Measurements from ENCODE around the gene NOL12. TPM values are rescaled to one million over a fixed set of nuclear protein-coding genes. Genes with fewer than 3 reads are reported as not detected.

NOL12 gene, protein sequence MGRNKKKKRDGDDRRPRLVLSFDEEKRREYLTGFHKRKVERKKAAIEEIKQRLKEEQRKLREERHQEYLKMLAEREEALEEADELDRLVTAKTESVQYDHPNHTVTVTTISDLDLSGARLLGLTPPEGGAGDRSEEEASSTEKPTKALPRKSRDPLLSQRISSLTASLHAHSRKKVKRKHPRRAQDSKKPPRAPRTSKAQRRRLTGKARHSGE
- 10 to 100 TPM; 28.5 to 45.3 (median 42.6) TPM for total RNA-seq
- long read RNA-seq, donor 1, transcript NOL12-202 (7 exons, 945 nt): minor isoform, 7 of 35 reads
- long read RNA-seq, donor 1, transcript NOL12-201 (6 exons, 2,854 nt): major isoform, 24 of 35 reads
- long read RNA-seq, donor 1, partial matches to known transcripts: 1 of 35 reads
- long read RNA-seq, donor 1, other reads (novel, unspliced or antisense): 2 of 35 reads
- long read RNA-seq, donor 2, transcript NOL12-201 (6 exons, 2,854 nt): minor isoform, 15 of 40 reads
- long read RNA-seq, donor 2, transcript NOL12-202 (7 exons, 945 nt): major isoform, 17 of 40 reads
- long read RNA-seq, donor 2, partial matches to known transcripts: 1 of 40 reads
- long read RNA-seq, donor 2, other reads (novel, unspliced or antisense): 6 of 40 reads

DNA sequence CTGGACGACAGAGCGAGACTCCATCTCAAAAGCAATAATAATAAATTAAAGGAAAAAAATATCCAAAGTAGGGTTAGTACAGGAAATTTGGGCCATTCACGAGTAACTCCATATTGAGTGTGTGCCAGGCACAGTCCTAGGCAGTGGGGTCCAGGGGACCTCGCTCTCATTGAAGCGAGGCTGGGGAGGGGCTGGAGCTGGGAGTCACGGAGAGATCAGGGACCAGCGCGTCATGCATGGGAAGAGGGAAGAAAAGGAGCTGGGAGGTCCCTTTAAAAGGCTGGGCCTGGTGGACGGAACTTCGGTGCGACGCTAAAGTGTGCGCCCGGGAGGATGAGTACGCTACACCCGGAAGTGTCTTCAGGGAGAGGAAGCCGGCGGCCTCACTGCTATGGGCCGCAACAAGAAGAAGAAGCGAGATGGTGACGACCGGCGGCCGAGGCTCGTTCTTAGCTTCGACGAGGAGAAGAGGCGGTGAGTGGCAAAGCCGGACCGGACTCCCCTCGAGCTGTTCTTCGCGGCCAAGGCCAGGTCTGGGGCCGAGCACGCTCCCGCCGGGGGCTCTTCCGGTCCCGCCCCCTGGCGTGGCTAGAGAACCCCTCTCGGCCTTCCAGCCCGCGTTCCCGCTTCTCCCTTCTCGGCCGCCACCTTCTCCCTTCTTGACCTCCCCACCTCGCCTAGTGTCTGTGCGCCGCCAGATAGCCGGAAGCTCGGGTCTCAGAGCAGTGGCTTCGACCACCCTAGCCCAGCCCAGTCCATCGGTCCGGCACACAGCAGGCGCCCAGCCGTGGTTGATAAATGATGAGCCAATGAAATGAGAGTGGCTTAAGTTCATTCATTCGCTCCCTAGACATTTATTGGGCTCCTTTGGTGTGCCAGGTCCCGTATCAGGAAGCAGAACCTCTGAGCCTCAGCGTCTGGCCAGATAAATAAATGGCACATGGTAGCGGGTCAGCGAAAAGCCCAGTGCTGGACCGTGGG, at the start of gene NOL12:
TSS of gene NOL12 (plus strand) at position 342 of the 981 bp plus-strand sequence. CDS start at position 392, 50 bp downstream.
- TF ChIP-seq, protein P1, sequence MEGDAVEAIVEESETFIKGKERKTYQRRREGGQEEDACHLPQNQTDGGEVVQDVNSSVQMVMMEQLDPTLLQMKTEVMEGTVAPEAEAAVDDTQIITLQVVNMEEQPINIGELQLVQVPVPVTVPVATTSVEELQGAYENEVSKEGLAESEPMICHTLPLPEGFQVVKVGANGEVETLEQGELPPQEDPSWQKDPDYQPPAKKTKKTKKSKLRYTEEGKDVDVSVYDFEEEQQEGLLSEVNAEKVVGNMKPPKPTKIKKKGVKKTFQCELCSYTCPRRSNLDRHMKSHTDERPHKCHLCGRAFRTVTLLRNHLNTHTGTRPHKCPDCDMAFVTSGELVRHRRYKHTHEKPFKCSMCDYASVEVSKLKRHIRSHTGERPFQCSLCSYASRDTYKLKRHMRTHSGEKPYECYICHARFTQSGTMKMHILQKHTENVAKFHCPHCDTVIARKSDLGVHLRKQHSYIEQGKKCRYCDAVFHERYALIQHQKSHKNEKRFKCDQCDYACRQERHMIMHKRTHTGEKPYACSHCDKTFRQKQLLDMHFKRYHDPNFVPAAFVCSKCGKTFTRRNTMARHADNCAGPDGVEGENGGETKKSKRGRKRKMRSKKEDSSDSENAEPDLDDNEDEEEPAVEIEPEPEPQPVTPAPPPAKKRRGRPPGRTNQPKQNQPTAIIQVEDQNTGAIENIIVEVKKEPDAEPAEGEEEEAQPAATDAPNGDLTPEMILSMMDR (IDR thresholded peaks at IDR 0.05): no peak
- Histone ChIP-seq H3K4me1 (ENCODE audit: low read depth) (peaks cover 43% of the 10 kb centered on the region), H3K4me3 (peak within 1 kb of the TSS; percentile 83), H3K36me3 (ENCODE audit: low read depth) (no peaks in the 10 kb centered on the region), H3K9me3 (no peaks in the 10 kb centered on the region)
- DNase-seq (peak; percentile 87 to 91 (median 90)), ATAC-seq (peak; percentile 82)
- intact Hi-C loops (cut with DNase I, micrococcal nuclease): loop anchor here in 1 of 2 donors (5.0 to 10.0 kb wide), 2 partner anchors 44 to 61 kb away; no protein-coding TSS in a partner anchor

DNA sequence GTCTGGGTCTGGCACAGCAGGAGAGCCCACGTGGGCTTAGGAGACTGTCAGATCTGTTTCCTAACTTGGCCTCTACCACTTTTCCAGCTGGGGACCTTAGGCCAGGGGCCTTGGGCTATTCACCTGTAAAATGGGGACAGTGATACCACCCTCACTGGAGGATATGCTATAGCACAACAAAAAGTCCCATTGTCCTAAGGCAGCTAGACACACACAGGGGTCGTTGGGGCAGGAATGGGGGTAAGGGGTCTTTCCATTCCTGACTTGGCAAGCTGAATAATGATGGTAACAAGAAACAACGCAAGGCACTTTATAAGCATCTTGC, 49.2 kb upstream of the NOL12 start:
- H3K4me1 ChIP-seq (ENCODE audit: low read depth): peaks cover 72% of the 10 kb centered on the region

DNA sequence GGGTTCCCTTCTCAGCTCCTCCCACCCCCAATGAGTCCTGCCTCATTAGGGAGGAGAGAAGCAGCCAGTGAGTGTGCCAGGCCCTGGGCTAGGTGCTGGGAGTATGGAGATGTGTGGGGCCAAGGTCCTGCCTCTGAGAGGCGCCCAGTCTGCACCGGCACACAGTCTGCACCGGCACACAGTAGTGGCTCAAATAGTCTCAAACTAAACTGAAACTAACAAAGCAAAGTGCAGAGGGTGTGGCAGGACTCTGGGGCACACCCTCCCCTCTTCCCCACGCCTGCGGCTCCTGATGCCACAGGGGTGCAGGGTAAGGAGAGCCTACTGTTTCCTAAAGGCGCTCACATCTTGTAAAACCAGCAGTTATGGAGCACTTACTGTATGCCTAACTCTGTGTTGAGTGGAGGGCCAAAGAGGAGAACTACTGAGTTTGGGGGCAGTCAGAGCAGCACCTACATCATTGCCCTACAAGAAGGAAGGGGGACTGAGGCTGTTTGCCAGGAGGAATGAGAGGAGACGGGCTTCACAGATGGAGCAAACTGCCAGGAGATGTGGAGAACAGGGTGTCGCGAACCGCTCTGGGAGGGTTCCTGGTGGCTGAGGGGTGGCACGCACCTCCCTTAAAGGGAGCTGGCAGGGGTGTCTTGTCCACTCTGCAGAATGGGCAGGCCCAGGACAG, 47.6 kb upstream of the NOL12 start:
- DNase-seq (peak; percentile 80 to 89 (median 84)), ATAC-seq (peak; percentile 65)
- no peaks in the 10 kb centered on the region for H3K36me3 ChIP-seq (ENCODE audit: low read depth)
- H3K4me3 ChIP-seq: no peak overlapping the region
- intact Hi-C loops (cut with DNase I, micrococcal nuclease): no loop called here
- H3K9me3 ChIP-seq: no peaks in the 10 kb centered on the region
- H3K4me1 ChIP-seq (ENCODE audit: low read depth): peaks cover 78% of the 10 kb centered on the region
- TF ChIP-seq, protein P1 (IDR thresholded peaks at IDR 0.05): no peak

More for the DNA sequence above, 49.2 kb upstream of the NOL12 start:
- no peak for ATAC-seq
- Histone ChIP-seq H3K36me3 (ENCODE audit: low read depth) (no peaks in the 10 kb centered on the region), H3K4me3 (no peak overlapping the region), H3K9me3 (no peaks in the 10 kb centered on the region)
- TF ChIP-seq, protein P1 (IDR thresholded peaks at IDR 0.05): no peak
- no peak for DNase-seq
- intact Hi-C loops (cut with DNase I, micrococcal nuclease): no loop called here

DNA sequence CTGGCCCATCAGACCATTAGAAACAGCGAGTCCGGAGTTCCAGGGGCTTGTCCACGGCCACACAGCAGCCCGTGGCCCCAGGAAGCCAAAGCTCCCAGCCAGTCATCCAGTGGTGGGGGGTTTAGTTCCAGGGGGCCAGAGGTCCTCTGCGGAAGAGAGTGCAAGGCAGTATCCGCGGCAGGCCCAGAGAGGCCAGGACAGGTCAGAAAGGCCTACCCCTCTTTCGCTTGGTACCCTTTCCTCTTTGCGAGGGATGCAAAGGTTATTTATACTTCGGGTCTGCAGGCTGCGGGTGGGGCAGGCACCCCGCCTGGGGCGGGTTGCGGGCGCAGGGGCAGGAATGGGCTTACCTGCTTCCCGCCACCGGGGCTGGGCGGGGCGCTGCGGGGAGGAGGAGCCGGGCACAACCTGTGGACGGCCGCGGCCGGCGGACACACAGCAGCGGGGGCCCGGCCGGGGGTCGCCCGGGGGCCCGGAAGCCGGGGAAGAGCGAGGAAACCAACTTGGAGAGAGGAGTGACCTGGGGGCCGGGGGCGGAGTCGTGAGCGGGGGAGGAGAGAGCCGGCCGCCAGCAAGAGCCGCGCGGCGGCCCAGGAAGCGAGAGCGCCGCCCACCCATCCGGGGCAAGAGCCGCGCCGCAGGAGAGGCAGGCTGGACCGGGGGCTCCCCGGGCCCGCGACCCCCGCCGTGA, 46.9 kb upstream of the NOL12 start, which contains the start of gene SH3BP1:
TSS of gene SH3BP1 (plus strand) at position 600 of the 691 bp plus-strand sequence. CDS start 119 bp downstream, outside the sequence.
- DNase-seq (peak; percentile 71 to 89 (median 88)), ATAC-seq (peak; percentile 49)
- TF ChIP-seq, protein P1 (IDR thresholded peaks at IDR 0.05): no peak
- H3K4me3 ChIP-seq: peak within 1 kb of the TSS; percentile 65
- no peaks in the 10 kb centered on the region for H3K9me3 ChIP-seq
- peaks cover 75% of the 10 kb centered on the region for H3K4me1 ChIP-seq (ENCODE audit: low read depth)
- intact Hi-C loops (cut with DNase I, micrococcal nuclease): no loop called here
- no peaks in the 10 kb centered on the region for H3K36me3 ChIP-seq (ENCODE audit: low read depth)
